Left kidney (tissue), 8 donors: ENCODE results near the gene UGT2B28. TPM values are rescaled to one million over a fixed set of nuclear protein-coding genes. Genes with fewer than 3 reads are reported as not detected.
A peak's percentile ranks its signal among the peaks of the same experiment; 100 is the strongest.
"Not testable (repeated sequence)": the region's sequence is repeated elsewhere in the genome, so short reads cannot be mapped to it uniquely, and the experiment has no call there.

Experiments used
- DNase-seq: peaks from one replicate; pipeline ENCODE4 v3.0.0-alpha.2; 2013
- long read RNA-seq, 8 donors: transcript quantifications; one replicate each; lab custom pipeline, GENCODE V29; 2026
- polyA plus RNA-seq: library from polyadenylated mRNA; unstranded; fragments of 120-200 nt; gene quantifications from one replicate; pipeline ENCODE4 v1.2.1, GENCODE V29; 2013; ENCODE audit not compliant: insufficient read length

Gene UGT2B28
- 0.83 TPM for polyA plus RNA-seq
- long read RNA-seq, donor 1, result 0 reads
- long read RNA-seq, donor 2, result 0 reads
- long read RNA-seq, donor 3, result 0 reads
- long read RNA-seq, donor 4, result 0 reads
- long read RNA-seq, donor 5, result 0 reads
- long read RNA-seq, donor 6, result 0 reads
- long read RNA-seq, donor 7, result 0 reads
- long read RNA-seq, donor 8, result 0 reads

GRCh38 chr4:69280081-69280480, at the start of gene UGT2B28:
Gene UGT2B28, plus strand, starts transcription at chr4:69280475. Its CDS starts 26 bp downstream, at chr4:69280501.
- DNase-seq, result not testable (repeated sequence)

- no peak for DNase-seq
These were observed 41.2 kb upstream of the UGT2B28 start for GRCh38 chr4:69239092-69239491.

- DNase-seq, result no peak
These were observed 40.6 kb upstream of the UGT2B28 start for GRCh38 chr4:69239557-69240168.

- DNase-seq, result not testable (repeated sequence)
These were observed 39.5 kb upstream of the UGT2B28 start for GRCh38 chr4:69240787-69241186.

- not testable (repeated sequence) for DNase-seq
These were observed 38.5 kb upstream of the UGT2B28 start for GRCh38 chr4:69241746-69242145.

GRCh38 chr4:69242562-69243240, 37.6 kb upstream of the UGT2B28 start:
- not testable (repeated sequence) for DNase-seq

GRCh38 chr4:69250884-69251283, 29.4 kb upstream of the UGT2B28 start:
- not testable (repeated sequence) for DNase-seq

GRCh38 chr4:69253147-69253772, 27.0 kb upstream of the UGT2B28 start:
- DNase-seq, result not testable (repeated sequence)

- not testable (repeated sequence) for DNase-seq
These were observed 11.7 kb upstream of the UGT2B28 start for GRCh38 chr4:69268612-69269011.

GRCh38 chr4:69296356-69296755, 16.1 kb downstream of the UGT2B28 start:
- not testable (repeated sequence) for DNase-seq

- DNase-seq, result not testable (repeated sequence)
These were observed 28.3 kb downstream of the UGT2B28 start for GRCh38 chr4:69308426-69309033.

- DNase-seq, result not testable (repeated sequence)
These were observed 29.3 kb downstream of the UGT2B28 start for GRCh38 chr4:69309549-69310076.

GRCh38 chr4:69310262-69310661, 30.0 kb downstream of the UGT2B28 start:
- not testable (repeated sequence) for DNase-seq

GRCh38 chr4:69317669-69318298, 37.5 kb downstream of the UGT2B28 start:
- DNase-seq, result peak; percentile 24

GRCh38 chr4:69321153-69321729, 41.0 kb downstream of the UGT2B28 start:
- DNase-seq, result no peak

GRCh38 chr4:69322055-69322454, 41.8 kb downstream of the UGT2B28 start:
- no peak for DNase-seq

GRCh38 chr4:69323284-69323683, 43.0 kb downstream of the UGT2B28 start:
- no peak for DNase-seq

GRCh38 chr4:69330345-69331047, 50.2 kb downstream of the UGT2B28 start:
- DNase-seq, result no peak

- not testable (repeated sequence) for DNase-seq
These were observed 51.0 kb downstream of the UGT2B28 start for GRCh38 chr4:69331304-69331703.

- not testable (repeated sequence) for DNase-seq
These were observed 55.2 kb downstream of the UGT2B28 start for GRCh38 chr4:69335485-69335884.
